COR-L47 (cell line): ENCODE data around the gene MRPL39.

Experiments used
- DNase-seq: peaks from one replicate; lab custom pipeline; 2025; lab: John Stamatoyannopoulos, UW

The MRPL39 gene

DNA sequence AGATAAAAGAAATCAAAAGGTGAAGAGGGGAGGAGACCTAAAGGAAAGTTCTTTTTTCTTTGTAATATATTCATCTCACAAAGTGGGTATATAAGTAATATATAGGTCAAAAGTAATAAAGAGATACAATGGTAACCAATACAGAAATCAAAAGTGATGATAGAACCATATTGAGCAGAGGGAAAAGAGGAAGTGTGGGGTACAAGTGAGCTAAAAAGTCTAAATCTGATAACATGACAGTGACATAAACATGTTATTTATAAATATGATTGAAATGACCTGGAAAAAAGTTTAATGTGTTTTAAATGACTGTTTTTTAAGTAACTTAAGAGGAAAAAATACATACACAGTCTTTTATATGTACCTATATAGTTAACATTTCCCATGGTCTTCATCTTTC lies 70.5 kb downstream of the MRPL39 start:
- no peak for DNase-seq

DNA sequence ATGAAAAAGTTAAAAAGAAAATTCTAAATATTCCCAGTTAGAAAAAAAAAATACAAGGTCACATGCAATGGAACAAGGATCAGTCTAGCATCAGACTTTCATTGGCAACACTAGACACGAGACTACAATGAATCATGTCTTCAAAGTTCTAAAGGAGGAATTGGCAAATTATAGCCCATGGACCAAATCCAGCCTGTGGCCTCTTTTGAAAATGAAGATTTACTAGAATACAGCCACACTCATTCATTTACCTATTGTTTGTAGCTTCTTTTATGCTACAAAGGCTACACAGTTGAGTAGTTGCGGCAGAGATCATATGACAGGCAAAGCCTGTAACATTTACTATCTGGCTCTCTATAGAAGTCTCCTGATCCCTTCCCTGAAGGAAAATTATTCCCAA lies 71.4 kb downstream of the MRPL39 start:
- DNase-seq, result no peak
